H9 (cell line): ENCODE data around the gene MTA1. TPM values are rescaled to one million over a fixed set of nuclear protein-coding genes. Genes with fewer than 3 reads are reported as not detected.

Source experiments
- DNase-seq: peaks from one replicate; pipeline ENCODE4 v3.0.0-alpha.2; 2017
- H2AFZ ChIP-seq: one replicate; pipeline ENCODE4 v1.6.1; 2013; ENCODE audit warnings: mild to moderate bottlenecking, low read length, control low read depth, moderate library complexity
- H2AK5ac ChIP-seq: 2 replicates; pipeline ENCODE4 v1.6.1; 2013; ENCODE audit warnings: low read length, control low read depth, mixed read lengths; ENCODE audit not compliant: insufficient read length
- H2BK120ac ChIP-seq: one replicate; pipeline ENCODE4 v1.6.1; 2013; ENCODE audit warnings: low read depth, mild to moderate bottlenecking, low read length, control low read depth, inconsistent platforms; ENCODE audit not compliant: poor library complexity, severe bottlenecking
- H2BK12ac ChIP-seq: 2 replicates; pipeline ENCODE4 v1.6.1; 2013; ENCODE audit warnings: low read length, control low read depth, mixed read lengths, low read depth; ENCODE audit not compliant: insufficient read length
- H2BK15ac ChIP-seq: 2 replicates; pipeline ENCODE4 v1.6.1; 2013; ENCODE audit warnings: low read depth, low read length, control low read depth
- H2BK20ac ChIP-seq: one replicate; pipeline ENCODE4 v1.6.1; 2013; ENCODE audit warnings: low read depth, mild to moderate bottlenecking, low read length, control low read depth, inconsistent platforms; ENCODE audit not compliant: poor library complexity, severe bottlenecking
- H2BK5ac ChIP-seq: 2 replicates; pipeline ENCODE4 v1.6.1; 2013; ENCODE audit warnings: low read length, control low read depth, mixed read lengths; ENCODE audit not compliant: insufficient read length
- H3K14ac ChIP-seq: 2 replicates; pipeline ENCODE4 v1.6.1; 2013; ENCODE audit warnings: low read length, control low read depth; ENCODE audit not compliant: insufficient read depth
- H3K18ac ChIP-seq: 2 replicates; pipeline ENCODE4 v1.6.1; 2013; ENCODE audit warnings: low read depth, mild to moderate bottlenecking, mixed read lengths, low read length, control low read depth; ENCODE audit not compliant: insufficient read length
- H3K23ac ChIP-seq: 2 replicates; pipeline ENCODE4 v1.6.1; 2013; ENCODE audit warnings: low read length, control low read depth, mixed read lengths, low read depth; ENCODE audit not compliant: insufficient read length
- H3K23me2 ChIP-seq: 2 replicates; pipeline ENCODE4 v1.6.1; 2013; ENCODE audit warnings: low read depth, mild to moderate bottlenecking, mixed read lengths, low read length, control low read depth; ENCODE audit not compliant: insufficient read length, poor library complexity, severe bottlenecking
- H3K27ac ChIP-seq: 2 replicates; pipeline ENCODE4 v1.5.1; 2013; ENCODE audit warnings: low read length, control low read depth, mixed read lengths, low read depth; ENCODE audit not compliant: insufficient read length
- H3K27me3 ChIP-seq: 2 replicates; pipeline ENCODE4 v1.6.1; 2013; ENCODE audit warnings: low read length, control low read depth, inconsistent platforms; ENCODE audit not compliant: insufficient read depth
- H3K4ac ChIP-seq: 2 replicates; pipeline ENCODE4 v1.6.1; 2013; ENCODE audit warnings: low read depth, mild to moderate bottlenecking, control low read depth, inconsistent platforms, low read length, moderate library complexity
- H3K4me1 ChIP-seq: 2 replicates; pipeline ENCODE4 v1.6.1; 2013; ENCODE audit warnings: low read length, control low read depth, inconsistent platforms; ENCODE audit not compliant: insufficient read depth
- H3K4me2 ChIP-seq: 2 replicates; pipeline ENCODE4 v1.6.1; 2013; ENCODE audit warnings: low read length, control low read depth, mixed read lengths; ENCODE audit not compliant: insufficient read length, insufficient read depth
- H3K56ac ChIP-seq: 2 replicates; pipeline ENCODE4 v1.6.1; 2013; ENCODE audit warnings: low read depth, mild to moderate bottlenecking, mixed read lengths, low read length, control low read depth; ENCODE audit not compliant: insufficient read length
- H3K79me1 ChIP-seq: 2 replicates; pipeline ENCODE4 v1.6.1; 2013; ENCODE audit warnings: low read depth, mild to moderate bottlenecking, moderate library complexity, low read length, control low read depth, inconsistent platforms; ENCODE audit not compliant: insufficient read depth, poor library complexity, severe bottlenecking
- H3K79me2 ChIP-seq: 2 replicates; pipeline ENCODE4 v1.6.1; 2013; ENCODE audit warnings: low read length, control low read depth, inconsistent platforms; ENCODE audit not compliant: insufficient read depth
- H3K9ac ChIP-seq: 2 replicates; pipeline ENCODE4 v1.6.1; 2013; ENCODE audit warnings: low read length, control low read depth, mixed read lengths; ENCODE audit not compliant: insufficient read length; ENCODE audit errors: extremely low read depth
- H3K9me3 ChIP-seq: one replicate; pipeline ENCODE4 v1.6.1; 2013; ENCODE audit warnings: low read depth, low read length, inconsistent platforms; ENCODE audit not compliant: control insufficient read depth
- H3T11ph ChIP-seq: one replicate; pipeline ENCODE4 v1.6.1; 2013; ENCODE audit warnings: mild to moderate bottlenecking, low read length, control low read depth, inconsistent platforms
- H4K20me1 ChIP-seq: one replicate; pipeline ENCODE4 v1.6.1; 2013; ENCODE audit not compliant: control insufficient read depth, insufficient read length, insufficient read depth
- H4K5ac ChIP-seq: 2 replicates; pipeline ENCODE4 v1.6.1; 2013; ENCODE audit warnings: low read depth, mild to moderate bottlenecking, mixed read lengths, low read length, control low read depth; ENCODE audit not compliant: insufficient read length
- H4K8ac ChIP-seq: replicated peaks from 2 replicates; pipeline ENCODE4 v1.6.1; 2013; ENCODE audit warnings: low read length, control low read depth, mixed read lengths, low read depth; ENCODE audit not compliant: insufficient read length
- H4K91ac ChIP-seq: 2 replicates; pipeline ENCODE4 v1.6.1; 2013; ENCODE audit warnings: low read depth, mild to moderate bottlenecking, moderate library complexity, mixed read lengths, low read length, control low read depth; ENCODE audit not compliant: insufficient read length
- H3K27ac Mint-ChIP-seq, 3 experiments: 2 replicates in 2 of 3; 3 replicates in 1 of 3; pipeline ENCODE4 v1.8.0; 2020 to 2021; ENCODE audit warnings: mixed read lengths in 3 of 3, mild to moderate bottlenecking in 1 of 3, moderate library complexity in 1 of 3
- H3K27me3 Mint-ChIP-seq: 2 replicates; pipeline ENCODE4 v1.8.0; 2021; ENCODE audit warnings: low read depth, mild to moderate bottlenecking, moderate library complexity, mixed read lengths
- H3K36me3 Mint-ChIP-seq, 3 experiments: 2 replicates in 2 of 3; 3 replicates in 1 of 3; pipeline ENCODE4 v1.8.0; 2020 to 2021; ENCODE audit warnings: low read depth in 3 of 3, mixed read lengths in 3 of 3; ENCODE audit not compliant: insufficient read depth in 1 of 3
- H3K4me1 Mint-ChIP-seq, 2 experiments: 2 replicates each; pipeline ENCODE4 v1.8.0; 2020; ENCODE audit warnings: mixed read lengths in 2 of 2
- H3K4me3 Mint-ChIP-seq, 2 experiments: 2 replicates in 1 of 2; 3 replicates in 1 of 2; pipeline ENCODE4 v1.8.0; 2020 to 2021; ENCODE audit warnings: mild to moderate bottlenecking in 2 of 2, mixed read lengths in 2 of 2, moderate library complexity in 1 of 2
- H3K9me3 Mint-ChIP-seq, 2 experiments: 2 replicates in 1 of 2; 3 replicates in 1 of 2; pipeline ENCODE4 v1.8.0; 2020; ENCODE audit warnings: mild to moderate bottlenecking in 2 of 2, mixed read lengths in 2 of 2, moderate library complexity in 1 of 2
- WGBS: extraction: QIAGEN DNeasy Blood & Tissue Kit; methylation state at CpG from one replicate; pipeline ENCODE4 v1.1.7; 2013; ENCODE audit warnings: missing lambda C conversion rate, low lambda C conversion rate, mixed read lengths; ENCODE audit not compliant: insufficient read length; ENCODE audit errors: extremely low coverage; 5-methylcytosine and 5-hydroxymethylcytosine counted together
- total RNA-seq: library from RNA; stranded (reverse); gene quantifications from 2 replicates; pipeline ENCODE4 v1.2.1, GENCODE V29; 2021
- TF ChIP-seq, protein P1 (sequence below): fragments of 200-600 bp; sonication (generic); conservative IDR thresholded peaks from 3 replicates; pipeline ENCODE4 v1.8.0; 2021; ENCODE audit warnings: antibody characterized with exemption, mild to moderate bottlenecking

The MTA1 gene
- total RNA-seq, 1 experiment from 2014 or later, result 230 TPM

DNA sequence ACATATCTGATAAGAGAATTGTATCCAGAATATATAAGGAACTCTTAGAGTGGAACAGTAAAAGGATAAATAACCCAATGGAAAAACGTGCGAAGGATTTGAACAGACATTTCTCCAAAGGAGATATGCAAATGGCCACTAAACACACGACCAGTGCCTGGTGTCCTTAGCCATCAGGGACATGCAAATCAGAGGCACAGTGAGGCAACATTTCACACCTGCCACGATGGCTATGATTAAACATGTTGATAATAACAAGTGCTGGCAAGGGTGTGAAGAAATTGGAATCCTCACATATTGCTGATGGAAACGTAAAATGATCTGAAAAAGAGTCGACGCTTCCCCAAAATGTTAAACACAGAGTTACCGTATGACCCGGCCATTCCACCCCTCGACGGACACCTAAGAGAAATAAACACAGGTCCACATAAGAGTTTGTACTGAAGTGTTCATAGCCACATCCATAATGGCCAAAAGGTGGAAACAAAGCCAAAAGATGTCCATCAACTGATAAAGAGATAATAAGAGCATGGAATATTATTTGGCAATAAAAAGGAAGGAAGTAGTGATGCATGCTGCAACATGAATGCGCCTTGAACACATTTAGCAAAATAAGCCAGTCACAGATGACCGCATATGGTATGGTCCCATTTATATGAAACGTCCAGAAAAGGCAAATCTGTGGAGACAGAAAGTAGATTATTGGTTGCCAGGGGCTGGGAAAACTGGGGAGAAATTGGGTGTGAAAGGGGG, 100.5 kb downstream of the MTA1 start:
- no peak overlapping the region for H2BK15ac ChIP-seq
- no peaks in the 10 kb centered on the region for H3K4me1 Mint-ChIP-seq
- no peak overlapping the region for H3K56ac ChIP-seq
- H3T11ph ChIP-seq, result no peak overlapping the region
- H4K8ac ChIP-seq, result no peak overlapping the region
- TF ChIP-seq, protein P1, sequence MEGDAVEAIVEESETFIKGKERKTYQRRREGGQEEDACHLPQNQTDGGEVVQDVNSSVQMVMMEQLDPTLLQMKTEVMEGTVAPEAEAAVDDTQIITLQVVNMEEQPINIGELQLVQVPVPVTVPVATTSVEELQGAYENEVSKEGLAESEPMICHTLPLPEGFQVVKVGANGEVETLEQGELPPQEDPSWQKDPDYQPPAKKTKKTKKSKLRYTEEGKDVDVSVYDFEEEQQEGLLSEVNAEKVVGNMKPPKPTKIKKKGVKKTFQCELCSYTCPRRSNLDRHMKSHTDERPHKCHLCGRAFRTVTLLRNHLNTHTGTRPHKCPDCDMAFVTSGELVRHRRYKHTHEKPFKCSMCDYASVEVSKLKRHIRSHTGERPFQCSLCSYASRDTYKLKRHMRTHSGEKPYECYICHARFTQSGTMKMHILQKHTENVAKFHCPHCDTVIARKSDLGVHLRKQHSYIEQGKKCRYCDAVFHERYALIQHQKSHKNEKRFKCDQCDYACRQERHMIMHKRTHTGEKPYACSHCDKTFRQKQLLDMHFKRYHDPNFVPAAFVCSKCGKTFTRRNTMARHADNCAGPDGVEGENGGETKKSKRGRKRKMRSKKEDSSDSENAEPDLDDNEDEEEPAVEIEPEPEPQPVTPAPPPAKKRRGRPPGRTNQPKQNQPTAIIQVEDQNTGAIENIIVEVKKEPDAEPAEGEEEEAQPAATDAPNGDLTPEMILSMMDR, result no peak
- H4K91ac ChIP-seq, result no peak overlapping the region
- H3K27ac ChIP-seq, result no peak overlapping the region
- peaks cover 0 to 41% of the 10 kb centered on the region in 2 experiments; a peak in 4 of 5 replicates for H3K9me3 Mint-ChIP-seq
- peaks cover 86% of the 10 kb centered on the region for H3K27me3 Mint-ChIP-seq
- no peaks in the 10 kb centered on the region for H3K9me3 ChIP-seq
- no peak overlapping the region for H3K4me2 ChIP-seq
- no peak overlapping the region for H2BK12ac ChIP-seq
- no peak overlapping the region for H3K14ac ChIP-seq
- no peak overlapping the region for H4K5ac ChIP-seq
- no peak overlapping the region for H2AFZ ChIP-seq
- no peak overlapping the region for H2BK20ac ChIP-seq
- H2AK5ac ChIP-seq, result no peak overlapping the region
- WGBS, result no CpG with 5 or more reads among the region's 14 CpGs
- no peak overlapping the region for H2BK120ac ChIP-seq
- H3K4me3 Mint-ChIP-seq, result no peak overlapping the region
- no peak overlapping the region for H3K18ac ChIP-seq
- H3K4me1 ChIP-seq, result no peaks in the 10 kb centered on the region
- no peak overlapping the region for H2BK5ac ChIP-seq
- H3K9ac ChIP-seq, result no peak overlapping the region
- no peaks in the 10 kb centered on the region for H3K79me2 ChIP-seq
- H3K23ac ChIP-seq, result no peak overlapping the region
- H3K23me2 ChIP-seq, result no peaks in the 10 kb centered on the region
- H3K4ac ChIP-seq, result no peak overlapping the region
- no peak overlapping the region for H3K27ac Mint-ChIP-seq
- no peaks in the 10 kb centered on the region; the same call in 1 of the 2 replicates for H3K27me3 ChIP-seq
- H3K79me1 ChIP-seq, result no peaks in the 10 kb centered on the region
- no peaks in the 10 kb centered on the region for H3K36me3 Mint-ChIP-seq
- DNase-seq, result no peak
- H4K20me1 ChIP-seq, result no peaks in the 10 kb centered on the region

Other genes with a start within 250 kb of the MTA1 start
- 39.0 and 41.1 TPM in 2 replicates for gene NUDT14, start 238.5 kb upstream of the MTA1 start, total RNA-seq
- 22.9 and 23.3 TPM in 2 replicates for gene BTBD6, start 171.3 kb upstream of the MTA1 start, total RNA-seq
- gene BRF1, start 118.8 kb upstream of the MTA1 start, total RNA-seq, result 27.0 and 28.3 TPM in 2 replicates
- 63.5 and 72.5 TPM in 2 replicates for gene PACS2, start 105.1 kb upstream of the MTA1 start, total RNA-seq
- 0.50 and 0.83 TPM in 2 replicates for gene TEX22, start 21.3 kb upstream of the MTA1 start, total RNA-seq
- 5.7 and 7.2 TPM in 2 replicates for gene CRIP2, start 55.0 kb downstream of the MTA1 start, total RNA-seq
- gene CRIP1, start 67.1 kb downstream of the MTA1 start, total RNA-seq, result 6.9 and 8.8 TPM in 2 replicates
- gene TEDC1, start 71.4 kb downstream of the MTA1 start, total RNA-seq, result 26.2 TPM in 2 replicates
- gene TMEM121, start 106.8 kb downstream of the MTA1 start, total RNA-seq, result 1.0 and 2.6 TPM in 2 replicates